Psoas muscle (tissue), 8 donors: ENCODE data around the gene ZBTB4. TPM values are rescaled to one million over a fixed set of nuclear protein-coding genes. Genes with fewer than 3 reads are reported as not detected.

Experiments
- ATAC-seq, 4 donors: fragments of 200-7000 bp; cut with Tn5 transposase; one replicate each; pipeline ENCODE4 v1.9.1; 2020; ENCODE audit warnings: moderate library complexity in 3 of 4, mild to moderate bottlenecking in 2 of 4
- DNase-seq, 2 donors: peaks; one replicate each; pipeline ENCODE4 v3.0.0-alpha.2; 2020
- H3K27ac ChIP-seq: fragments of 200-600 bp; one replicate; pipeline ENCODE4 v1.8.0; 2022
- H3K27me3 ChIP-seq, 3 donors: fragments of 200-600 bp in 1 of 3; one replicate each; pipeline versions ENCODE4 v1.6.1 to v1.8.0; 2013 to 2022; ENCODE audit warnings: low read length in 2 of 3, mild to moderate bottlenecking in 2 of 3, moderate library complexity in 1 of 3; ENCODE audit not compliant: insufficient read depth in 3 of 3
- H3K36me3 ChIP-seq, 2 donors: fragments of 200-600 bp in 1 of 2; one replicate each; pipeline versions ENCODE4 v1.6.1 to v1.8.0; 2013 to 2022; ENCODE audit warnings: low read depth in 1 of 2, mild to moderate bottlenecking in 1 of 2, moderate library complexity in 1 of 2; ENCODE audit not compliant: insufficient read depth in 1 of 2
- H3K4me1 ChIP-seq: fragments of 200-600 bp; one replicate; pipeline ENCODE4 v1.8.0; 2022
- H3K4me3 ChIP-seq: fragments of 200-600 bp; one replicate; pipeline ENCODE4 v1.8.0; 2022; ENCODE audit warnings: mild to moderate bottlenecking
- H3K9me3 ChIP-seq: fragments of 200-600 bp; one replicate; pipeline ENCODE4 v1.8.0; 2022
- WGBS, 3 donors: extraction: QIAGEN DNeasy Blood & Tissue Kit; methylation state at CpG; one replicate each; pipeline versions ENCODE4 v1.1.6 to v1.1.7; 2013; 5-methylcytosine and 5-hydroxymethylcytosine counted together
- intact Hi-C, 2 donors: fragments of 100-400 bp; cut with DNase I; formaldehyde crosslinking; loops; one replicate each; pipeline versions ENCODE4 v1.11.0 to v1.14.2; 2022
- polyA plus RNA-seq, 3 donors: library from polyadenylated mRNA; stranded (reverse); fragments of 200-250 nt; gene quantifications; one replicate each; pipeline ENCODE4 v1.2.3, GENCODE V29; 2013
- total RNA-seq, 4 donors: library from RNA; stranded (reverse); fragmentation: NEBNext Ultra II Directional in 2 of 4; extraction: Animal tissue kit (Norgen Biotek cat#: 25700) in 2 of 4; gene quantifications; one replicate each; pipeline versions ENCODE4 v1.2.1 to v1.2.4, GENCODE V29; 2021 to 2023
- TF ChIP-seq, protein P1 (sequence below): fragments of 200-600 bp; IDR thresholded peaks from one replicate; pipeline ENCODE4 v1.8.0; 2022; ENCODE audit warnings: antibody characterized with exemption
- donor health status: healthy with polysubstance abuse.
- donor health status: DM: no; HTN: no; CAD: no; lungs with moderate emphysema.
- donor health status: Bipolar disorder and iron deficiency.
- donor health status: healthy.
- donor health status: DM: yes; HTN: yes; CAD: no.
- donor health status: DM: no; HTN: no; CAD: no.
- donor health status: DM: no; HTN: no; CAD: no.
- donor health status: DM: yes; HTN: yes; CAD: no.

The ZBTB4 gene
- total and polyA plus RNA-seq, 7 donors: 10.3 to 43.2 (median 29.3) TPM

DNA sequence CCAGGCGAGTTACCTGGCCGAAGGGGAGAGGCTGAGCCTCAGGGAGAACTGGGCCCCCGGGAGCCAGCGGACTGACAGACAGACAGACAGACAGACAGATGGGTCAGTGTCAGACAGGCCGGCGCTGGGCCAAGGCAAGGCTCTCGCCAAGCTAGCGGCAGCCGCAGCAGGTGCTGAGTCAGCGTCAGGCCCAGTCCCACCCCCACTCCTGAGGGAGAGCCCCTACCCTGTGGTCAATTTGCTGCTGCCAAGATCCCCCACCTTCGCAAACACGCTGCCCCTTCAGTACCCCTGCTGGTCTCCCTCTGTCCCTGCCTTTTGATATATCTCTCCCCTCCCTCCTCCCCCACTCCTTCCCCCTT is 38.6 kb downstream of the ZBTB4 start:
- TF ChIP-seq, protein P1, sequence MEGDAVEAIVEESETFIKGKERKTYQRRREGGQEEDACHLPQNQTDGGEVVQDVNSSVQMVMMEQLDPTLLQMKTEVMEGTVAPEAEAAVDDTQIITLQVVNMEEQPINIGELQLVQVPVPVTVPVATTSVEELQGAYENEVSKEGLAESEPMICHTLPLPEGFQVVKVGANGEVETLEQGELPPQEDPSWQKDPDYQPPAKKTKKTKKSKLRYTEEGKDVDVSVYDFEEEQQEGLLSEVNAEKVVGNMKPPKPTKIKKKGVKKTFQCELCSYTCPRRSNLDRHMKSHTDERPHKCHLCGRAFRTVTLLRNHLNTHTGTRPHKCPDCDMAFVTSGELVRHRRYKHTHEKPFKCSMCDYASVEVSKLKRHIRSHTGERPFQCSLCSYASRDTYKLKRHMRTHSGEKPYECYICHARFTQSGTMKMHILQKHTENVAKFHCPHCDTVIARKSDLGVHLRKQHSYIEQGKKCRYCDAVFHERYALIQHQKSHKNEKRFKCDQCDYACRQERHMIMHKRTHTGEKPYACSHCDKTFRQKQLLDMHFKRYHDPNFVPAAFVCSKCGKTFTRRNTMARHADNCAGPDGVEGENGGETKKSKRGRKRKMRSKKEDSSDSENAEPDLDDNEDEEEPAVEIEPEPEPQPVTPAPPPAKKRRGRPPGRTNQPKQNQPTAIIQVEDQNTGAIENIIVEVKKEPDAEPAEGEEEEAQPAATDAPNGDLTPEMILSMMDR: no peak
- DNase-seq: peak; percentile 85 to 88
- no peaks in the 10 kb centered on the region for H3K9me3 ChIP-seq
- no peaks in the 10 kb centered on the region for H3K27me3 ChIP-seq
- WGBS, 3 donors: 5 to 10% (median 7%) methylated on average over 12 of the region's 12 CpGs
- H3K36me3 ChIP-seq: no peaks in the 10 kb centered on the region
- peak overlapping the region; percentile 72 for H3K4me3 ChIP-seq
- peaks cover 50% of the 10 kb centered on the region for H3K4me1 ChIP-seq
- ATAC-seq: peak; percentile 31 to 50 (median 36)
- peak overlapping the region; percentile 100 for H3K27ac ChIP-seq
- intact Hi-C loops: loop anchor here (1.0 to 5.0 kb wide), 3 partner anchors 38 to 44 kb away; partner anchors contain the start of genes POLR2A (in 1 of the 2) and ZBTB4 (in 1 of the 2)

DNA sequence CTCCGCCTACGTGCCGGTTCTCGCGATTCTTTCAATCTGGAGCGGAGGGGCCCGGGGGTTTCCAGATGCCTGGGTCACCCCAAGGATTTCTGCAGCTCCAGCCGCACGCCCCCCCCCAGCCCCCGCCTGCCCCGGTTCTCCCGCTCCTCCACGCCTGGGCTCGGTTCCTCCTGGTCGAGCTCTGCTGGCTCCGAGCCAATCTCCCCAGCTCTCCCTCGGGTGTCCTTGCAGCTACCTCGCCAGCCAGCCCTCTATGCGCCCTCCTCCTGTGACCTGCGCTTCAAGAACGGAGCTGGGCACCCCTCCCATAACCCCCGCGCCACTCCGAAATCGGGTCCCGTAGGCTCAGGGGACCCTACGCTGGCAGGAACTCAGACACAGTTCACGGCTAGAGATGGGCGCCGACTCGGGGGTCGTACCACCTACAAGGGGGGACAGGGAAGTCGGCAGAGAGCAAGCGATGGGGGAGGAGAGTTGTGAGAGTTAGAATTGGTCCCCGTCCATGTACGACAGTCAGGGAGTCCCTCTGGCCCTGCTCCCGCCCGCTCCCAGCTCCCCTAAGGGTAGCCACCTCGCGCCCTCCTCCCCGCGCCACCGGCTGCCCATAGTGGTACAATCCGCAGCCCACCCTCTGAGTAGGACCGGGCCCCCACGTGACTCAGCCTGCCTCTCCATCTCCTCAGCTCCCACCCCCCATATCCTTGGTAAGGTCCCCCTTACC is 39.2 kb downstream of the ZBTB4 start:
- ATAC-seq (peak in 3 of 4 donors; percentile 6 to 18 (median 9)), DNase-seq (peak; percentile 73 to 86)
- Histone ChIP-seq H3K4me1 (peaks cover 54% of the 10 kb centered on the region), H3K4me3 (peak overlapping the region; percentile 72), H3K27me3 (no peaks in the 10 kb centered on the region), H3K27ac (peak overlapping the region; percentile 100), H3K9me3 (no peaks in the 10 kb centered on the region), H3K36me3 (no peaks in the 10 kb centered on the region)
- 2 to 3% (median 3%) methylated on average over 43 to 46 of the region's 46 CpGs for WGBS, 3 donors
- TF ChIP-seq, protein P1: no peak
- intact Hi-C loops: loop anchor here (1.0 to 5.0 kb wide), 3 partner anchors 39 to 44 kb away; partner anchors contain the start of genes POLR2A (in 1 of the 2) and ZBTB4 (in 1 of the 2)

GRCh38 chr17:7439462-7440112 is 39.8 kb downstream of the ZBTB4 start, which contains the start of gene FGF11:
Gene FGF11 (plus strand): TSS chr17:7439512. CDS start chr17:7439621, 109 bp downstream.
- 5 to 9% (median 8%) methylated on average over 35 to 50 of the region's 50 CpGs for WGBS, 3 donors
- Histone ChIP-seq H3K27me3 (no peaks in the 10 kb centered on the region), H3K9me3 (no peaks in the 10 kb centered on the region), H3K4me1 (peaks cover 54% of the 10 kb centered on the region), H3K4me3 (peak within 1 kb of the TSS; percentile 72), H3K27ac (peak within 1 kb of the TSS; percentile 100), H3K36me3 (no peaks in the 10 kb centered on the region)
- intact Hi-C loops: loop anchor here (1.0 to 10.0 kb wide), 9 partner anchors 39 to 245 kb away; partner anchors contain the start of genes KCTD11 (in 2 of the 2), SENP3 (in 2 of the 2), POLR2A (in 1 of the 2) and SLC35G6 (in 1 of the 2)
- TF ChIP-seq, protein P1: no peak
- no peak for DNase-seq
- ATAC-seq: no peak

DNA sequence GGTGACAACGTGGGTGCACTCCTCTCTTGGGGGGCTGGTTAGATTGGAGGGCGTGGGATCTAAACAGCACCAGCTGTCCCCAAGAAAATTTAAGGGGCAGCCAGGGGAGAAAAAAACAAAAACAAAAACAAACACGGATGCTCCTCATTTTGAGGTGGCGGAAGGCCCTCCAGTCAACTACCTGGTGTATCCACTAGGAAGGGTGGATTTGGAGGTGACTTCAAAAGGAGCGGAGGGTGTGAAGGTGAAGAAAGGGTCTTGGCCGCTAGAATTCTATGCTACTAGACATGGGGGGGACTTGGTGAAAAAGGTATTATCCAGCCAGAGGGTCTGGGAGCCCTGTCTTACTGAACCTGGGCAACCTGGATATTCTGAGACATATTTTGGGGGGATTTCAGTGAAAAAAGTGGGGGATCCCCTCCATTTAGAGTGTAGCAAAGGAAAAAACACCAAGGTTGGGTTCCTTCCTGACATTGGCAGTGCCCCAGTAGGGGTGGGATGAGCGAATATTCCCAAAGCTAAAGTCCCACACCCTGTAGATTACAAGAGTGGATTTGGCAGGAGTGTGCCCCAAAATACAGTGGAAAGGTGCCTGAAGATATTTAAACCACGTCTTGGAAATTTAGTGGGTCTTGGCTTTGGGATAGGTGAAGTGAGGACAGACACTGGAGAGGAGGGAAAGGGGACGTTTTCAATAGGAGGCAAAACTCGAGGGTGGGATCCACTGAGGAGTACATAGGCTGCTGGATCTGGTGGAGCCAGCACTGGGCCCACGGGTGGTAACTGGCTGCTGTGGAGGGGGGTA is 40.6 kb downstream of the ZBTB4 start:
- ATAC-seq (no peak), DNase-seq (no peak)
- no peaks in the 10 kb centered on the region for H3K36me3 ChIP-seq
- peak overlapping the region; percentile 100 for H3K27ac ChIP-seq
- H3K9me3 ChIP-seq: no peaks in the 10 kb centered on the region
- peaks cover 48% of the 10 kb centered on the region for H3K4me1 ChIP-seq
- intact Hi-C loops: loop anchor here (2.0 to 10.0 kb wide), 6 partner anchors 42 to 246 kb away; partner anchors contain the start of genes KCTD11 (in 2 of the 2), SENP3 (in 2 of the 2), SLC35G6 (in 1 of the 2) and TP53 (in 1 of the 2)
- peak overlapping the region; percentile 72 for H3K4me3 ChIP-seq
- no peaks in the 10 kb centered on the region for H3K27me3 ChIP-seq
- WGBS, 3 donors: 49 to 66% (median 53%) methylated on average over 11 of the region's 11 CpGs
- TF ChIP-seq, protein P1: no peak
